ENCODE results near the gene TUG1. TPM values are rescaled to one million over a fixed set of nuclear protein-coding genes. Genes with fewer than 3 reads are reported as not detected.

Gene TUG1
- total RNA-seq, 1 experiment from 2014 or later = 70.0 TPM

DNA sequence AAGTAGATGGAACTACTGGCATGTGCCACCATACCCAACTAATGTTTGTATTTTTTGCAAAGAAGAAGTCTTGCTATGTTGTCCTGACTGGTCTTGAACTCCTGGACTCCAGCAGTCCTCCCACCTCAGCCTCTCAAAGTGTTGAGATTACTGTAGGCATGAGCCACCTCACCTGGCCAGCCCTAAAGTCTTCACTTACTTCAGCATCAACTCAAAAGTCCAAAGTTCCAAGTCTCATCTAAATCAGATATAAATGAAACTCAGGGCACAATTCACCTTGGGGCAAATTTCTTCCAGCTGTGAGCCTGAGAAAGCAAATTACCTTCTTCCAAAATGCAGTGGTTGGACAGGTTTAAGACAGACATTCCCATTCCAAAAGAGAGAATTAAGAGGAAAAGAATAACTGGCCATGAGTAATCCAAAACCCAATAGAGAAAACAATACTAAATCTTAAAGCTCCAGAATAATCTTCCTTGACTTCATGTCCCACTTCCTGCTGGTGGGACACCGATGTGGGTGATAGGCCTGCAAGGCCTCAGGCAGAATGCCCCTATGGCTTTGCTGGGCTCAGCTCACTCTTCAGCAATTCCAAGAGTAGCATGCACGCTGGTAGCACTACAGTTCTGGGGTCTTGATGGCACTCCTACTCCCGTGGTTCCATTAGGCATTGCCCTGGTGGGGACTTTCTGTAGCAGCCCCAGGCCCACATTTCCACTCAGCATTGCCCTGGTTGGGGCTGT, 50.3 kb downstream of the TUG1 start:
- Histone ChIP-seq H3K4me3 (ENCODE audit: low read depth, low read length, poor library complexity, severe bottlenecking) (no peak overlapping the region), H3K9me3 (ENCODE audit: low read depth, low read length, poor library complexity, severe bottlenecking) (no peaks in the 10 kb centered on the region), H3K27ac (ENCODE audit: low read depth, low read length, poor library complexity, severe bottlenecking) (no peak overlapping the region), H3K4me1 (ENCODE audit: insufficient read depth, low read length, poor library complexity, severe bottlenecking) (no peaks in the 10 kb centered on the region), H3K27me3 (replicated peaks; ENCODE audit: insufficient read depth, low read depth, low read length, poor library complexity) (no peaks in the 10 kb centered on the region), H3K36me3 (ENCODE audit: insufficient read depth, low read length, poor library complexity, severe bottlenecking) (no peaks in the 10 kb centered on the region)
- no peak for DNase-seq (ENCODE audit: low spot score)
- POLR2A ChIA-PET (ENCODE audit: low non-redundant PET) = no interaction called here
- CTCF ChIA-PET = no interaction called here
- no TSS peak for BruUV-seq (replicated peaks)
- TF ChIP-seq, protein P1, sequence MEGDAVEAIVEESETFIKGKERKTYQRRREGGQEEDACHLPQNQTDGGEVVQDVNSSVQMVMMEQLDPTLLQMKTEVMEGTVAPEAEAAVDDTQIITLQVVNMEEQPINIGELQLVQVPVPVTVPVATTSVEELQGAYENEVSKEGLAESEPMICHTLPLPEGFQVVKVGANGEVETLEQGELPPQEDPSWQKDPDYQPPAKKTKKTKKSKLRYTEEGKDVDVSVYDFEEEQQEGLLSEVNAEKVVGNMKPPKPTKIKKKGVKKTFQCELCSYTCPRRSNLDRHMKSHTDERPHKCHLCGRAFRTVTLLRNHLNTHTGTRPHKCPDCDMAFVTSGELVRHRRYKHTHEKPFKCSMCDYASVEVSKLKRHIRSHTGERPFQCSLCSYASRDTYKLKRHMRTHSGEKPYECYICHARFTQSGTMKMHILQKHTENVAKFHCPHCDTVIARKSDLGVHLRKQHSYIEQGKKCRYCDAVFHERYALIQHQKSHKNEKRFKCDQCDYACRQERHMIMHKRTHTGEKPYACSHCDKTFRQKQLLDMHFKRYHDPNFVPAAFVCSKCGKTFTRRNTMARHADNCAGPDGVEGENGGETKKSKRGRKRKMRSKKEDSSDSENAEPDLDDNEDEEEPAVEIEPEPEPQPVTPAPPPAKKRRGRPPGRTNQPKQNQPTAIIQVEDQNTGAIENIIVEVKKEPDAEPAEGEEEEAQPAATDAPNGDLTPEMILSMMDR (conservative IDR thresholded peaks at IDR 0.05; ENCODE audit: low read depth, low read length) = no peak
- TF ChIP-seq EZH2 (IDR thresholded peaks at IDR 0.05; ENCODE audit: borderline replicate concordance, low read depth, low read length, poor library complexity, severe bottlenecking) = no peak
- intact Hi-C loops (cut with micrococcal nuclease; ENCODE audit: unreplicated experiment) = no loop called here

DNA sequence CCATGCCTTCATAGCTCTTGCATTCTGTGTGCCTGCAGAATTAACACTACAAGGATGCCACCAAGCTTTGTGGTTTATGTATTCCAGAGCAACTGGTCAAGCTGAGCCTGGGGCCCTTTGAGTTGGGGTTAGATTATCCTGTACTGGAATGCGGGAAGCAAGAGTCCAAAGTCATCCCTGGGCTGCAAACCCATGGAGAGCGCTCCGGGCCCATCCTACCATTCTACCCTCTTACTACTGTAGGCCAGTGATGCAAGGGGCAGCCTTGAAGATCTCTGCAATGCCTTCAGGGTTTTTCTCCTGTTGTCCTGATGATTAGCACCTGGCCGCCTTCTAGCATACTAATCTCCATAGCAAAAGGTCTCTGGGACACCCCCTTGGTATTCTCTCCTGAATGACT, 51.3 kb downstream of the TUG1 start:
- intact Hi-C loops (cut with micrococcal nuclease; ENCODE audit: unreplicated experiment) = no loop called here
- Histone ChIP-seq H3K4me3 (ENCODE audit: low read depth, low read length, poor library complexity, severe bottlenecking) (no peak overlapping the region), H3K36me3 (ENCODE audit: insufficient read depth, low read length, poor library complexity, severe bottlenecking) (no peaks in the 10 kb centered on the region), H3K9me3 (ENCODE audit: low read depth, low read length, poor library complexity, severe bottlenecking) (no peaks in the 10 kb centered on the region), H3K27me3 (replicated peaks; ENCODE audit: insufficient read depth, low read depth, low read length, poor library complexity) (no peaks in the 10 kb centered on the region), H3K27ac (ENCODE audit: low read depth, low read length, poor library complexity, severe bottlenecking) (no peak overlapping the region), H3K4me1 (ENCODE audit: insufficient read depth, low read length, poor library complexity, severe bottlenecking) (no peaks in the 10 kb centered on the region)
- POLR2A ChIA-PET (ENCODE audit: low non-redundant PET) = no interaction called here
- TF ChIP-seq, protein P1 (conservative IDR thresholded peaks at IDR 0.05; ENCODE audit: low read depth, low read length) = no peak
- no peak for TF ChIP-seq EZH2 (IDR thresholded peaks at IDR 0.05; ENCODE audit: borderline replicate concordance, low read depth, low read length, poor library complexity, severe bottlenecking)
- no peak for DNase-seq (ENCODE audit: low spot score)
- CTCF ChIA-PET = no interaction called here
- no TSS peak for BruUV-seq (replicated peaks)

DNA sequence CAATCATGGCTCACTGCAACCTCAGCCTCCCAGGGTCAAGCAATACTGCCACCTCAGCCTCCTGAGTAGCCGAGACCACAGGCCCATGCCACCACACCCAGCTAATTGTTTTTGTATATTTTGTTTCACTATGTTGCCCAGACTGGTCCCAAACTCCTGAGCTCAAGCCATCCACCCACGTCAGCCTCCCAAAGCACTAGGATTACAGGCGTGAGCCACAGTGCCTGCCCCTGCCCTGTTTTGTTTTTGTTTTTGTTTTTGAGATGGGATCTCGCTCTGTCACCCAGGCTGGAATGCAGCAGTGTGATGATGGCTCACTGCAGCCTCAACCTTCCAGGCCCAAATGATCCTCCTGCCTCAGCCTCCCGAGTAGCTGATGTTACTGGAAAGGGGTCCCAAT, 53.5 kb downstream of the TUG1 start:
- H3K36me3 ChIP-seq (ENCODE audit: insufficient read depth, low read length, poor library complexity, severe bottlenecking) = no peaks in the 10 kb centered on the region
- no peak for DNase-seq (ENCODE audit: low spot score)
- no TSS peak for BruUV-seq (replicated peaks)
- ChIA-PET CTCF (no interaction called here), POLR2A (ENCODE audit: low non-redundant PET) (no interaction called here)
- no peak overlapping the region for H3K4me3 ChIP-seq (ENCODE audit: low read depth, low read length, poor library complexity, severe bottlenecking)
- no peak for TF ChIP-seq EZH2 (IDR thresholded peaks at IDR 0.05; ENCODE audit: borderline replicate concordance, low read depth, low read length, poor library complexity, severe bottlenecking)
- TF ChIP-seq, protein P1 (conservative IDR thresholded peaks at IDR 0.05; ENCODE audit: low read depth, low read length) = no peak
- no peak overlapping the region for H3K27ac ChIP-seq (ENCODE audit: low read depth, low read length, poor library complexity, severe bottlenecking)
- H3K27me3 ChIP-seq (replicated peaks; ENCODE audit: insufficient read depth, low read depth, low read length, poor library complexity) = no peaks in the 10 kb centered on the region
- no peaks in the 10 kb centered on the region for H3K4me1 ChIP-seq (ENCODE audit: insufficient read depth, low read length, poor library complexity, severe bottlenecking)
- no peaks in the 10 kb centered on the region for H3K9me3 ChIP-seq (ENCODE audit: low read depth, low read length, poor library complexity, severe bottlenecking)
- intact Hi-C loops (cut with micrococcal nuclease; ENCODE audit: unreplicated experiment) = no loop called here

Other genes starting within 250 kb of the TUG1 start
- 54.3 and 60.3 TPM in 2 replicates for gene MORC2, start 491 bp upstream of the TUG1 start, total RNA-seq (2021)
- gene SMTN, start 112.1 kb downstream of the TUG1 start, total RNA-seq (2021) = 40.0 and 43.7 TPM in 2 replicates
- gene SELENOM, start 138.3 kb downstream of the TUG1 start, total RNA-seq (2021) = 3.2 and 5.0 TPM in 2 replicates
- 4.6 and 4.8 TPM in 2 replicates for gene INPP5J, start 153.7 kb downstream of the TUG1 start, total RNA-seq (2021)
- 20.4 and 21.5 TPM in 2 replicates for gene PLA2G3, start 171.2 kb downstream of the TUG1 start, total RNA-seq (2021)
- 28.2 and 31.8 TPM in 2 replicates for gene RNF185, start 190.9 kb downstream of the TUG1 start, total RNA-seq (2021)
- 27.9 and 33.4 TPM in 2 replicates for gene LIMK2, start 243.0 kb downstream of the TUG1 start, total RNA-seq (2021)

All from A673 (cell line).